ENCODE data around the gene CPNE4.

GRCh38 chr3:131896285-131896684, 138.5 kb downstream of the CPNE4 start:
- no peak for TF ChIP-seq EZH2phosphoT487 (IDR thresholded peaks at IDR 0.05; ENCODE audit: borderline replicate concordance)
- TF ChIP-seq, protein P1, sequence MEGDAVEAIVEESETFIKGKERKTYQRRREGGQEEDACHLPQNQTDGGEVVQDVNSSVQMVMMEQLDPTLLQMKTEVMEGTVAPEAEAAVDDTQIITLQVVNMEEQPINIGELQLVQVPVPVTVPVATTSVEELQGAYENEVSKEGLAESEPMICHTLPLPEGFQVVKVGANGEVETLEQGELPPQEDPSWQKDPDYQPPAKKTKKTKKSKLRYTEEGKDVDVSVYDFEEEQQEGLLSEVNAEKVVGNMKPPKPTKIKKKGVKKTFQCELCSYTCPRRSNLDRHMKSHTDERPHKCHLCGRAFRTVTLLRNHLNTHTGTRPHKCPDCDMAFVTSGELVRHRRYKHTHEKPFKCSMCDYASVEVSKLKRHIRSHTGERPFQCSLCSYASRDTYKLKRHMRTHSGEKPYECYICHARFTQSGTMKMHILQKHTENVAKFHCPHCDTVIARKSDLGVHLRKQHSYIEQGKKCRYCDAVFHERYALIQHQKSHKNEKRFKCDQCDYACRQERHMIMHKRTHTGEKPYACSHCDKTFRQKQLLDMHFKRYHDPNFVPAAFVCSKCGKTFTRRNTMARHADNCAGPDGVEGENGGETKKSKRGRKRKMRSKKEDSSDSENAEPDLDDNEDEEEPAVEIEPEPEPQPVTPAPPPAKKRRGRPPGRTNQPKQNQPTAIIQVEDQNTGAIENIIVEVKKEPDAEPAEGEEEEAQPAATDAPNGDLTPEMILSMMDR (conservative IDR thresholded peaks at IDR 0.05; ENCODE audit: low read length) = no peak
